ENCODE data around the gene HRH1.

The HRH1 gene

DNA sequence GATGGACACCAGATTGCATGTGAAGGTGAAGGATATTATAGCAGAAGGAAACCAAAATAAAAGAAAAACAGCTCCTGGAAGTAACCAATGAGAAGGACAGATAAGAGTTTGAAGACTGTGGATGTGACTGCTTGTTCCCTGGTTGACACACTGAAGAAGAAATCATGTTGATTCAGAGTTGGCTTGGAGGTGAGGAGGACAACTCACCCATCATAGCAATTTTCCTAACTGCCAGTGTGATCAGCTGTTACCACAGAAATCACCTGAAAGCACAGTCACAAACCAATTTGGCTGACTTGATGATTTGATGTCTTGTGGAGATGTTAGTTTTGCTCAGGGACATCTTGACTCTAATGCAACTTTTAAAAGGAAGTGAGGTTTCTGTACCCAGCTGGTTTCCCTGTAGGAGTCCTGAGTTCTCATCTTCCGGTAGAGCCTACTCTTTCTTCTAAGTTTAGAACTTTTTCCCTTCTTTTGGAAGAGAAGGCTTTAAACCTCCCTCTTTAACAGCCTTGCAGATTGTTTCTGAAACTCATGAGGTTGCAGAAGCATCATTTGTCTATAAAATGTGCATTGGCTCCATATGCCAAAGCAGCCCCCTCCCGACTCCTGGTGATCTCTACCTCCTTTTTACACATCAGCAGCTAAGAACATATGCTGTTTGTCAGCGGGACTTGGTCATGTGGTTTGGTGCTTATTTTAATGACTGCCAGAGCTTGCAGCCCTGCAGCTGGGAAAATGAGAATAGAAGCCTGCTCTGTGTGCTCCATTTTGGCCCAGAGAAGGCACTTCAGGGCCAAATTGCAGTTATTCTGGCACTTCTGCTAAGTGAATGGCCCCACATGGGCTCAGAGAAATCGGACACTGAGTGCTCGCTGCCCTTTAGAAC is 128.2 kb downstream of the HRH1 start:
- no peak for DNase-seq (ENCODE audit: low read depth)

DNA sequence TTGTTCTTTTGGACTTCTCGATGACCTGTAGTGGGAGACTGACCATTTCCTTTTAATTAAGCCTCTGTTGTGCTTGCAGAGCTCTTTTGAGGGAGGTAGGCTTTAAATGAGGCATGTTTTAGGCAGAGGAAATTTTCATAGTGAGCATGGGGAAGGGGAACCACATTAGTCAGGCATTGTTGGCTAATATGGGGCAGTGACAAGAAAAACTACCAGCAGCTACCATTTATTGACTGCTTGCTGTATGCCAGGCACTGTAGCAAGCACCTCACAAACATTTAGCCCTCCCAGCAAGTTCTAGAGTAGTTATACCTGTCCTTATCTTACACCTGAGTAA is 128.8 kb downstream of the HRH1 start:
- DNase-seq (ENCODE audit: low read depth): no peak

DNA sequence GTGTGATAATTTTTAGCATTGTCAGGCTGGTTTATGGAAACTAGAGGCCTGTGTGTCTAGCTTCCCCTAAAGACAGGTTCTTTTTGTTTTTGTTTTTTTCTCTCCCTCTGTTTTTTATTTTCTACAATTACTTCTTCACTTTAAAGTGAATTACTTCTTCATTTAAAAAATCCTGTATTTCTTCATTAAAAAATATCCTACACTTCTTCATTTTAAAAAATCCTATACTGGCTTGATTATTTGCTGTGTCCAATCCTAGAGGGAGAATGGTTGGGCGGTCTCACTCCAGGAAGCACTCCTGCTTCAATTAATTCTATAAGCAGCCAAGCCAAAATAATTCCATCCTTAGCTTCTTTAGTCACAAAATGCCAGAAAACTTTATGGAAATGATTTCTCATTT is 129.7 kb downstream of the HRH1 start:
- no peak for DNase-seq (ENCODE audit: low read depth)

DNA sequence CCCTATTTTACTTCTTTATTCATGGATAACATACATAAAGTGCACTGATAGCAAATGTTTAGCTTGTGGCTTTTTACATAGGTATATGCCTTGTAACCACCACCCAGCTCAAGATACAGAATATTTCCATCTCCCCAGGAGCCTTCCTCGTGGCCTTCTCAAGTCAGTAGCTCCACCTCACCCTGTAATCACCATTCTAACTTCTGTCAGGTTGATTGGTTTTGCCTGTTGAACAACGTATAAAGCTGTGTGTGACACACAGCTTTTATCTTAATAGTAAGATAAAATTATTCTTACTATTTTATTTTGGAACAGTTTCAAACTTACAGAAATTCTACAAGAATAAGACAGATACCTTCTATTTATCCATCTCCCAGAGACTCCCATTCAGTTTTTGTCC is 131.2 kb downstream of the HRH1 start:
- DNase-seq (ENCODE audit: low read depth): no peak

DNA sequence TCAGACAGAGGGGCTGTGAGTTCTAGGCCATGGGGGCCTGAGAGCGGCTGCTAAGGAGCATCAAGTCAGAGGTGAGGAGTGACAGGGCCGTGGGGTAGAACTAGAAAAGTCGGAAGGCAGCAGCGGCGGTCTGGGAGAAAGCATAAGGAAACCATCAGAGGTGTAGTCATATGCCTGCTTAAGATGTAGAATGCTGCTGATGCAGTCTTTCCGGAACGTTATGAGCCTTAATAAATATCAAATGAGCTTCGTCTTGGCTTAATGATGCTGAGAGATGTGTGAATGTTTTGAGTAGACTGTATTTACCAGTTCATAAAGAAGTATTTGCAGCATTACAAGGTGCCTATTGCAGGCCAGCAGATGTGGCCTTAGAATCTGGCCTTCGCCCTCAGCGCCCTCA is 133.1 kb downstream of the HRH1 start:
- DNase-seq (ENCODE audit: low read depth): no peak

DNA sequence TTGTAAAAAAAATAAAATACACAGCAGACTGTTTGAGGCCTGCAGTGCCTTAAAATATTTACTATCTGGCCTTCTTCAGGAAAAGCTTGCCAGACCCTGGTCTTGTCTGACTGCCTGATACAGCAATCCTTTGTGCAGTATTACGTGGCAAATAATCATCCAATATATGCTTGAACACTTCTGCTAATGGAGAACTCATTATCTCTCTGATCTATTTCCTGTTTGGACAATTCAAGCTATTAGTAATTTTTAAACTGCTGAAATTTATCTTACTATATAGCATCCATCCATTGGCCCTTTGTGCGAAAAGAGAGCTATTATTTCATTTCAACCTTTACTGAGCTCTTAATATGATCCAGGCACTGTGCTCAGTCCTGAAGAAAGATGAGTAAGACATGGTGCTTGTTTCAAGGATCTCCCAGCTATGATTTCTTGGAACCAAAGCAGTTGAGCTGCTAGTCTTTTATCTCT is 133.8 kb downstream of the HRH1 start:
- DNase-seq (ENCODE audit: low read depth): no peak

DNA sequence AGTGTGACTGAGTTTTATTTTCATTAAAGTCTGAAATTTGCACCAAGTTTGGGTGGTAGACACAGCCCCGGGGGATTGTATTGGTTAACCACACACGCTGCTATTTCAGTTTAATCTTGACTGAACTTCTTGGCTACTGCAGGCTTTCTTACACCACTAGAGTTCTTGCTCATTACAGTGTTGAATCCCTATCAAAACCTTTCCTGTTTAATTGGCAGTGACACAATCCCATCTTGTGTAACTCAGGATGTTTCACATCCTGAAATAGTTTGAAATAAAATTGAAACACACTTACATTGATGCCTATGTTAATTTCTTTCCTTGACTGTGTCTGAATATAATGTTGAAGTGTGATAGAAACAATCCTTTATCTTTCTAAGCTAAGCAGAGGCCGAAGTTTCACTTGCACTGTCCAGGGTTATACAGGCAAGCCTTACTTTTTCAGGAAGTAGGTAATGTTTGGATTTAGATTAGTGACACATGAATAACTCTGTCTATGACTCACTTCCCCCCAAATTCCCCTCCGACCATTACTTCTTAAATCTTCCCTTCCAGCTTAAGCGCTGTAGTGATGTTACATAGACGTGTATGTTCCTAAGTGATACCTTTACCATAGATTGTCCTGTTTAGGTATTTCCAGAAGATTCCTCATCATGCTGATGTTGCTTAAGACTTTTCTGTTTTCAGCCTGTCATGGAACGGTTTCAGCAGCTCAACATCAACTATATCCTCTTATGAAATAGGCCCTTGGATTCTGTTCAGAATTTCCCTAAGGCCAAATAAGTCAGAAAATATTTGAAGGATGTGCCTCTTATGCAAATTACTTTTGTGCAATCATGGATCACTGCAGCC is 134.7 kb downstream of the HRH1 start:
- DNase-seq (ENCODE audit: low read depth): no peak

DNA sequence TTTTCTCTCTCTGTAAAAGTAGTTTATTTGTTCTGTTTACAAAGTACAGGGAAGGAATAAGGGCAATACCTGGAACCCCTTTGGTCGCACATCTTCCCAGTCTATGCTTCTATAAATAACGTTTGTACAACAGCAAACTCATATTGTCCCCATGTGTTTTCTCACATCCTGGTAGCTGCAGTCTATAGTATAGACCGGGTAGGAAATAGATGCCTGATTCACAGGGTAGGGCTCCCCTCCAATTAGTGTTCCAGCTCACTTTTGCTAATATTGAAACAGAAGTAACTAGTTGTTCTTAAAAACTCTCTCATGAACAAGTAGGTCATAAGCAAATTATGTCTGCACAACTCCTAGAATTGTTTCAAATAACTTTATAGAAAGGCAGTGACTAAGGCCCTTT is 135.6 kb downstream of the HRH1 start:
- DNase-seq (ENCODE audit: low read depth): no peak

DNA sequence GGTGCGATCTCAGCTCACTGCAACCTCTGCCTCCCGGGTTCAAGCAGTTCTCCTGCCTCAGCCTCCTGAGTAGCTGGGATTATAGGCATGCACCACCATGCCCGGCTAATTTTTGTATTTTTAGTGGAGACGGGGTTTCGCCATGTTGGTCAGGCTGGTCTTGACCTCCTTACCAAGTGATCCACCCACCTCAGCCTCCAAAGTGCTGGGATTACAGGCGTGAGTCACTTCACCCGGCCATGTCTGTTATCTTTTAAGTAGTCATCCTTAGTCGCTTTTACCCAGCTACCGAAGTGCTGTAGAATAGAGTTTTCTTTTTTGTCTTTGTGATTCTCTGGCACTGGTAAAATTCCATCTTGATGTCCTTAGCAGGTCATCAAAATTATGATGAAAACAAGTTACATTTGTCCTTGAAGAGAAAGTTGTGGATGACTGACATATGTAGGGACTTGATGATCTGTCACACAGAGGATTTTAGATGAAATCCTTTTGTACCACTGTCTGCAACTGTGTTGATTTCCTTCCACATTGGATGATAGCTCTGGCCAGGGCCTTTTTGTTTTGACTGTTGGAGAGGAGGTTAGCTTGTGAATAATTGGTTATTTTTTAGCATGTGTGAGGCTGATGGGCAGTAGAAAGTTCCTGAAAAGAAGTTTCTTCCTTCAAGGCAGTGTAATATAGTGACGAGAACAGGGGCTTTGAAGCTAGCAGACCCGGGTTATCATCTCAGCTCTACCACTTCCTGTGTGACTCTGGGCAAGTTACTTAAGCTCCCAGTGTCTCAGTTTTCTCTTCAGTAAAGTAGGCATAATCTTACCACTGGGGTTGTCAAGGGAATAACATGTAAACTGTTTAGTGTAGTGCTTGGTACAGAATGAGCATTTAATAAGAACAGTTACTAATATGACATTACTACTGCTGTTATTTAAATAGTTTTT is 136.7 kb downstream of the HRH1 start:
- no peak for DNase-seq (ENCODE audit: low read depth)

DNA sequence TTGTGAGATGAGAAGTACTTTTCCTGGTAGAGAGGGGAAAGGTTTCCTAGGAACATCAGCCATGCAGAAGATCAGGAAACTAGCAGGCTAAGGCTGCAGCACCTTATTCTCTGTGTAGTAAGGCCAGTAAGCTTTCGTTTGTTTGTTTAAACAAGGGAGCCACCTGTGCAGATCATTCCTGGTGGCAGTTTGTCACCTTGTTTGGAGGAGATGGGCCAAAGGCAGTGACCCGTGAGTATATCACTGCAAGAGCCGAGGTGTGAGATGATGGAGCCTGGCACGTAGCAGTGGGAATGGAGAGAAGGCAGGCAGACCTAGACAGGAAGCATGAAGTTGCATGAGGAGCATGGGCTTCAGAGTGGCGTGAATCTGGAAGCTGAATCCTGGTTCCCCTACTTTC is 137.5 kb downstream of the HRH1 start:
- no peak for DNase-seq (ENCODE audit: low read depth)

DNA sequence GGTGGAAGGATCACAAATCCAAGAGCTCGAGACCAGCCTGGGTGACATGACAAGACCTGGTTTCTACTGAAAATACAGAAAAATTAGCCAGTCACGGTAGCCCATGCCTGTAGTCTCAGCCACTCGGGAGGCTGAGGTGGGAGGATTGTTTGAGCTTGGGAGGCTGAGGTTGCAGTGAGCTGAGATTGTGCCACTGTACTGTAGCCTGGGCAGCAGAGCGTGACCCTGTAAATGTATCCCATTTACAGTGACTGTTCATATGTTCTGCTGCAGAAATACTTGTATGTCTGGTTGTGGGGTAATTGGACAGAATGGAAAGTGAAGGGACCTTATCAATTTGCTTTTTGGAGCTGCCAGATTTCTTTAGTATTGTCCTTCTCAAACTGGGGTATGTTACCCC is 142.8 kb downstream of the HRH1 start:
- no peak for DNase-seq (ENCODE audit: low read depth)

DNA sequence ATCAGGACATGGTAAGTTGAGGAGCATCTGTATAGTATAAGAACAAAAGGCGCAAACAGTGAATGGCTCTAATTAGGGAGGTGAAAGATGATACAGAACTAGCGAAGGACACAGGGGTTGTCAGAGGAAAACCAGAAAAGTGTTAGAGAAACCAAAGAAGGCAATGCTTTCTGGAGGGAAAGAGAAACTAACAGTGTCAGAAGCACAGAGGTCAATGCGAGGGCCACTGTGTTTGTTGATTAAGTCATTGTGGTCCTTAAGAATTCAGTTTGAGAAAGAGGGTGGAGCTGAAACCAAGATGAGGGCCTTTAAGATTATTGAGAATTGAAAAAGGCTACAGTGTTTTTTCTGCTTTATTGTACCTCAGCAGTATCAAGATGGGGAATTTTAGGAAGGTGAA is 146.7 kb downstream of the HRH1 start:
- DNase-seq (ENCODE audit: low read depth): no peak

DNA sequence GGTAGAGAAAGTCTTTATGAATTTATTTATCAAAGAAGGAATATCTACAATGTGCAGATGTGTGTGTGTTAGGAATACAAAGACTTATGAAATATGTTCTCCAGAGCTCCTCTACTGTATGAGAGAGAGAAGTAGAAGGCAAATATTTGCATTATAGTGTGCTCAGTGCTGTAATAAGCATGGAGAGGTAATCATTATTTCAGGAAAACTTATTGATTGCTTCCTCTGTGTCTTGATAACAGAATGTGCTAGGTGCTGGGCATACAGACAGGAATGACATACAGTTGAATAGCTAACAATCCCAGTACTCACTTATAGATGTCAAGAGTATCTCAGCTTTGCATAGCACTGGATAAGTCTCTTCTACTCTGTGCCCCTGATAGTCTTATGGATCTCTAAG is 148.2 kb downstream of the HRH1 start:
- DNase-seq (ENCODE audit: low read depth): no peak

DNA sequence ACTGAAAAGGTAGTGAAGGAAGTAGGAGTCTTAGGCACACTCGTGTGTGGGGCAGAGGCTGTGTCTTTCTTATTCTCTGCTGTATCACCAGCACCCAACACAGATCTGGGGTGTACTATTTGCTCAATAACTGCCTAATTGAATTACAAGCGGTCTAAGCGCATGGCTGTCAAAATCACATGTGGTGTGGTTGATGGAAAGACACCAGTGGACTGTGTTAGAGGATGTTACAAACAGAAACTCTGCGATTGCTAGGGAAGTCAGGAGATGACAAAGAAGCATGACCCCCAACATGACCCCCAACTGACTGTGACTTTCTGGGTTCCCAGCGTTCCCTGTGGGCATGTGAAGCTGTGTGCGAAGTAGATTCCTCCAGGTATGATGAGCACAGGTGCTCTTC is 149.9 kb downstream of the HRH1 start:
- no peak for DNase-seq (ENCODE audit: low read depth)

DNA sequence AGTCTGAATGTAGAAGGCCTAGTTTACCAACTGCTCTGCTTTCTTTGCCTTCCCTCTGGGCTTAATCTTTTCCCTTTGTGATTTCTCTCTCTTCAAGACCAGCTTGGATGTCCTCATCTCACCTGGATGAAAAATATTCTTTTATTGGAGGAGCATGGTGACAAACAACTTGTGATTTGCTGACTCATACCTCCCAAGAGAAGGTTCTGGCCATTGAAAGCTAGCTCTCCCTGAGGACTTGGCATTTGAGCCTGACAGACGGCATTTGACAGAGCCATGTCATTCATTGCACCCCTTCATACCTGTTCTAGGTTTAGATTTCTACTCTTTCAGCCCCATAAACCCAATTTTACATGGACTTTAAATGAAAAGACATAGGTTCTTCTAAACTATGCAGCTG is 151.2 kb downstream of the HRH1 start:
- DNase-seq (ENCODE audit: low read depth): no peak

DNA sequence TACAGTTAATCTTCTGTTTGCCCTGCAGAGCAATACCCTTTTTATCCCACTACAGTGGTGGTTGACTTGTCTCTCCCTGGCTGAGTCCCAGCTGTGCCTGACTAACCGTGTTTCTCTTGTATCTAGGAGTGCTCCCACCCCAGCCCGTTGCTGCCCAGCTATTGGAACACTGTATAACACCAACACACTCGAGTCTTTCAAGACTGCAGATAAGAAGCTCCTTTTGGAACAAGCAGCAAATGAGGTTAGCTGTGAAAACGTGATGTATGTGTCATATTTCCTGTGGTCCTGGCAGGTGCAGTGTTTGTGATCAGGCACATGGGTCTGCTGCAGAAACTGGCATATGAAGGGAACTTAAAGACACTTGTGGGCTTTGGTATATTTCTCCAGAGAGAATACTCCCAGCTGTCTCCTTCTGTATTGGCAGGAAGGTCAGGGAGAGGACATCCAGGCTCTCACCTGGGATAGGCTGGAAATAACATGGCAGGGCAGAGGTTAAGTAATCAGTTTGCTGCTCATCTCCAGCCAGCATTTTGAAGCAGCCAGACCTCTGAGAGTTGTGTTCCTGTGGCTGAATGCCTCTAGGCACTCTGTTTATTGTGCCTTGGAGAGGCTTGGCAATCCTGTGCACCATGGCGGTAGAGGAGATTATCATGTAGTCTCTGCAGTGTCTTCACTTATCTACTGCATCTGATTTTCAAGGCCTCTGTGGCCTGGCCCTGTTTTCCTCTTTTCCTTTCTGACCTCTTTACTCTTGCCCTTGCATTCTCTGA is 152.7 kb downstream of the HRH1 start:
- no peak for DNase-seq (ENCODE audit: low read depth)

DNA sequence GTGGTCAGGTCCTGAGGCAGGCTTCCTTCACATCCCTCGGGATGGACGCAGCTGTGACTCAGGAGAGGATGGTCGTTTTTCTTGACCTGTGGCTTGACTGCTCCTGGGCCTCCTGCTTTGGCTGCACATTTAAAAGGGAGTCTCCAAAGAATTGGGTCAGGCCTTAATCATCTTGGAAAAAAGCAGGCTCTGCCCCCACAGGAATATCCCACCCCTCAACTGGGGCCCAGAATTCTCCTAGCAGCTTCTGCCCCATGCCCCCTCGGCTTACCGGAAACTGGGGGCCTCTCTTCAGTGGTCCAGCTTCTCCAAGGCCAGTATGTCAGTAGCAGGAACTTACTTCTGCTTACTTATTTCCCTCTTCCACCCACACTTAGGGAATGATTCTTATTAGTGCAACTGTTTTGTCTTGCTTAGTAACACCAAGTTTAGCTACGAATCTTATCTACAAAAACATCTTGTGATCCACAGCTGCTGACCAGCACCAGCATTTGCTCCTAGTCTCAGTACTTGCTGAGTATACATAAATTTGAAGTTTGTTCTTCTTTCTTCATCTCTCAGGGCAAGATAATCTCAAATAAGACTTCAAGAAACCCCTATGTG is 153.6 kb downstream of the HRH1 start:
- no peak for DNase-seq (ENCODE audit: low read depth)

DNA sequence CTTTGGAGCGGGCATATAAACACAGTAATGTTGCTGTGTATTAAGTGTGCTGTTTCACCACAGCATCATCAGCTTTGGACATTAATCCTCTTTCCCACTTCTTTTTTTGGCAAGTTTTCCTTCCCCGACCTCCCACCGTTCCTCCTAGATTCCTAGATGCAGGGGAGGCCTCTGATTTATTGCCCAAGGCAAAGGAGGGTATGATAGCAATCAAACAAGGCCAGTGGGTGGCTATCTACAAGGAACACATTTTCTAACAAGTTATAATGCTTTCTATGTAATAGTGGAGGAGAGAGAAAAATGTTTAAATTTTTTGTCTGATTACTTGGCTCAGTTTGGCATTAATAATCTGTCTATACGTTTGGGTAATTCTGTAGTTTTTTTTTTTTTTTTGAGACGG is 156.0 kb downstream of the HRH1 start:
- no peak for DNase-seq (ENCODE audit: low read depth)

DNA sequence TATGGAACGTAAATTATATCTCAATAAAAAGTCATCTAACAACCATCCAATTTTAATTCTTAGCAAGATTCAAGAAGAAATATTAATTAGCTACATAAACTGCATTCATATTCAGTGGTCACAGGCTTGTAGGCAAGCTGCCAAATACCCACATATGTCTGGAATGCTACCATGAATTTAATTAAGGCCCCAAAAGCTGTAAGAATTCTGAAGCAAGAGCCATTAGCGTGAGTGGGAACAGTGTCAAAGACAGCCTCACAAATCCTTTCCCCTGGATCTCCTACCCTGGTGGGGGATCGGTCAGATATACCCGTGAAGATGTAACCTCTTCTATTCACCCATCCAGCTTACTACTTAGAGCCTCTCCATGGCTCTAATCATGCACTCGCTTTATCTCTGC is 157.9 kb downstream of the HRH1 start:
- no peak for DNase-seq (ENCODE audit: low read depth)
